GM12891 (cell line): ENCODE results near the gene GPBAR1.

Source experiments
- PAX5 ChIP-seq: IDR thresholded peaks from 2 replicates; pipeline ENCODE4 v1.6.1; 2011; ENCODE audit warnings: low read length, moderate library complexity, mild to moderate bottlenecking; ENCODE audit not compliant: insufficient read depth, severe bottlenecking
- POLR2A ChIP-seq: IDR thresholded peaks from 2 replicates; pipeline ENCODE4 v1.6.1; 2011; ENCODE audit warnings: low read depth, low read length, control low read depth
- POLR2AphosphoS5 ChIP-seq: IDR thresholded peaks from 2 replicates; pipeline ENCODE4 v1.6.1; 2011; ENCODE audit warnings: low read depth, low read length, control low read depth
- POU2F2 ChIP-seq: IDR thresholded peaks from 2 replicates; pipeline ENCODE4 v1.6.1; 2011; ENCODE audit warnings: low read depth, mild to moderate bottlenecking, control low read depth, low read length, moderate library complexity
- SPI1 ChIP-seq: IDR thresholded peaks from 2 replicates; pipeline ENCODE4 v1.6.1; 2011; ENCODE audit warnings: low read depth, low read length, control low read depth
- TAF1 ChIP-seq: IDR thresholded peaks from 2 replicates; pipeline ENCODE4 v1.6.1; 2011; ENCODE audit warnings: low read depth, low read length, control low read depth

DNA sequence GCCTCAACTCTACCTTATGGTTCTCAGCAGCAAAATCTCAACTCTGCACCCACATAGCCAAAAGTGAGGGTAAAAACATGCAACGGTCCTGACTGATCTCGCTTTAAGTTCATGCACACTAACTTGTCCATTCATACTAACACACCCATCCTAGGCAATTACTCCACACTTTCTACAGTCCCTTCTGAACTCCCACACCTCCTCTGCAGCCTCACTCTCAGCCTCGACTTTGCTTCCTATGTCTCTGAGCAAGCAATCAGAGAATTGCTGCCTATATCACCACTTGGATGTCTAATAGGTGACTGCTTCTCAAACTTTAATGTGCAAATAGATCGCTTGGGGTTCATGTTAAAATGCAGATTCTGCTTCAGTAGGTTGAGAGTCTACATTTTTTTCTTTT, 39.3 kb downstream of the GPBAR1 start:
- TF ChIP-seq POLR2A (no peak), PAX5 (no peak), TAF1 (no peak), POLR2AphosphoS5 (no peak), POU2F2 (no peak), SPI1 (no peak)
